Transverse colon (tissue), 4 donors: Measurements from ENCODE around the gene HHIP. TPM values are rescaled to one million over a fixed set of nuclear protein-coding genes. Genes with fewer than 3 reads are reported as not detected.

Experiments
- DNase-seq: peaks from one replicate; pipeline ENCODE4 v3.0.0-alpha.2; 2019
- H3K27ac ChIP-seq, 4 donors: fragments of 200-600 bp; sonication (generic); 2 replicates each; pipeline ENCODE4 v1.5.1; 2016 to 2018; ENCODE audit warnings: inconsistent platforms in 4 of 4
- H3K27me3 ChIP-seq: fragments of 200-600 bp; sonication (generic); 2 replicates; pipeline ENCODE4 v1.5.1; 2017; ENCODE audit warnings: inconsistent platforms
- H3K36me3 ChIP-seq, 4 donors: fragments of 200-600 bp; sonication (generic); 2 replicates each; pipeline ENCODE4 v1.5.1; 2017 to 2019; ENCODE audit warnings: inconsistent platforms in 4 of 4
- H3K4me1 ChIP-seq, 4 donors: fragments of 200-600 bp; sonication (generic); 2 replicates each; pipeline ENCODE4 v1.5.1; 2017 to 2020; ENCODE audit warnings: inconsistent platforms in 4 of 4
- H3K4me3 ChIP-seq, 4 donors: fragments of 200-600 bp; sonication (generic); 1 replicate in 1 of 4; 2 replicates in 3 of 4; pipeline versions ENCODE4 v1.5.1 to v1.6.1; 2017 to 2019; ENCODE audit warnings: inconsistent platforms in 4 of 4
- H3K9me3 ChIP-seq, 2 donors: fragments of 200-600 bp; sonication (generic); 2 replicates each; pipeline ENCODE4 v1.5.1; 2017 to 2019; ENCODE audit warnings: inconsistent platforms in 2 of 2
- CTCF ChIP-seq, 5 experiments: fragments of 200-600 bp in 3 of 5; fragments of 450-650 bp in 2 of 5; sonication (generic) in 3 of 5; IDR thresholded peaks; 1 replicate in 2 of 5; 2 replicates in 3 of 5; pipeline ENCODE4 v1.5.1; 2016 to 2017; ENCODE audit warnings: antibody characterized with exemption in 5 of 5, inconsistent platforms in 3 of 5, mild to moderate bottlenecking in 2 of 5, moderate library complexity in 1 of 5
- EP300 ChIP-seq: sonication (generic); formaldehyde crosslinking; IDR thresholded peaks from one replicate; pipeline ENCODE4 v1.6.1; 2017; ENCODE audit warnings: antibody characterized with exemption, low read depth
- POLR2A ChIP-seq: fragments of 450-650 bp; IDR thresholded peaks from one replicate; pipeline ENCODE4 v1.6.1; 2016; ENCODE audit warnings: antibody characterized with exemption, mild to moderate bottlenecking, moderate library complexity
- POLR2AphosphoS5 ChIP-seq, 3 donors: sonication (generic); formaldehyde crosslinking; IDR thresholded peaks; one replicate each; pipeline ENCODE4 v1.6.1; 2016; ENCODE audit warnings: antibody characterized with exemption in 3 of 3
- WGBS, 2 donors: methylation state at CpG; one replicate each; pipeline ENCODE4 v1.1.5; 2018; ENCODE audit warnings: low coverage in 1 of 2; 5-methylcytosine and 5-hydroxymethylcytosine counted together
- in situ Hi-C, 4 donors: fragments of 200-750 bp; cut with MboI; loops; one replicate each; pipeline versions ENCODE4 v1.15.0 to v1.15.1; 2017; ENCODE audit warnings: low sequenced_read_pairs in 3 of 4, low pct_ligation_motif_present in 1 of 4, low pct_unique_long_range_greater_than_20kb in 1 of 4
- intact Hi-C: fragments of 100-400 bp; cut with DNase I; formaldehyde crosslinking; loops from one replicate; pipeline ENCODE4 v1.15.1; 2023; ENCODE audit warnings: low total_unique reads
- total RNA-seq, 4 donors: library from RNA; depleted of rRNA; stranded (reverse); fragments of >200 nt; gene quantifications; one replicate each; pipeline ENCODE4 v1.1.0, GENCODE V29; 2016

The HHIP gene
- total RNA-seq, 4 donors from 2014 or later: 0.20 to 5.9 (median 3.3) TPM

DNA sequence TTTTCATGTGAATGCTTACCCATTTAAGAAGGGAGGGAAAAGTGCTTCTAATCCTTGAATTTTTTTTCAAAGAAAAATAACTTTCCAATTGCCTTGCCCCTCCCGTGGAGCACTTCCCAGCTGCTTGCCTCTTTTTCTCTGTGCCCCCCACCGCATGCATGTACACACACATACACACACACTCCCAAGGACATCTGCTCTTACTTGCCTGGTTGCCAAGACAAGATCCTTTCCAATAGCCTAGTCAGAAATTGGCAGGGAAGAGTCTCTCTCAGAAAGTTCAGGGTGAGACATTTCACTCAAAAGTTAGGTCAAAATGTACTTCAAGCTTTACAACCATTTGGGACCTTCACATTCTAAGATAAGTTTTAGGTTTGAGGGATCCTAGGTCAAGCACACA, 10.9 kb downstream of the HHIP start:
- no peaks in the 10 kb centered on the region for H3K9me3 ChIP-seq
- in situ Hi-C loops (no loop called here), intact Hi-C loops (no loop called here)
- TF ChIP-seq POLR2AphosphoS5 (IDR thresholded peaks at IDR 0.05) (no peak), POLR2A (no peak), EP300 (no peak), CTCF (IDR thresholded peaks at IDR 0.05) (no peak)
- no peak for DNase-seq
- WGBS, 2 donors: 40% methylated on average over 2 of the region's 2 CpGs; no CpG with 5 or more reads in 1 of the 2 donors
- no peak overlapping the region for H3K27ac ChIP-seq
- no peak overlapping the region for H3K4me3 ChIP-seq
- no peaks in the 10 kb centered on the region for H3K4me1 ChIP-seq
- H3K27me3 ChIP-seq: no peaks in the 10 kb centered on the region
- H3K36me3 ChIP-seq: no peaks in the 10 kb centered on the region

- TF ChIP-seq CTCF (IDR thresholded peaks at IDR 0.05) (no peak), POLR2AphosphoS5 (IDR thresholded peaks at IDR 0.05) (no peak), POLR2A (no peak), EP300 (no peak)
- no peak overlapping the region for H3K27ac ChIP-seq
- intact Hi-C loops (no loop called here), in situ Hi-C loops (no loop called here)
- H3K36me3 ChIP-seq: no peaks in the 10 kb centered on the region
- no peaks in the 10 kb centered on the region for H3K27me3 ChIP-seq
- H3K9me3 ChIP-seq: no peaks in the 10 kb centered on the region
- H3K4me3 ChIP-seq: no peak overlapping the region
- no peaks in the 10 kb centered on the region for H3K4me1 ChIP-seq
- DNase-seq: no peak
- 92 to 94% methylated on average over 6 to 8 of the region's 8 CpGs for WGBS, 2 donors
These were observed 12.1 kb downstream of the HHIP start for GRCh38 chr4:144658015-144658567.

DNA sequence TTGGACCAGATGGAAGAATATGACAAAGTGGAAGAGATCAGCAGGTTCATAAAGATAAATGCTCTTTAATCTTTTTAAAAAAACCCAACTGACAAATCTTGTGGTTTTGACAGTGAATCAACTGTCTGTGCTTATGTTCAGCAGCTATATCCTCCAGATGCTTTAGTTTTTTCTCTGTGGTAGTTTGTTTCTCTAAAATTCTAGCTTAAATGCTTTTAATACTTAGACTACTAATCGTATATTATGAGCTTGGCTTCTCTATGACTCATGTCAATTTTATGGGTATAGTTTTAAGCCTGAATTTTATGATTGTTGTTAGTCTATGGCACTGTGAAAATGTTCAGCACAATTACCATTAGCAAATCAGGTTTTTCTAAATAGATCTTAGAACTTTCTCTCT, 12.9 kb downstream of the HHIP start:
- no peak overlapping the region for H3K4me3 ChIP-seq
- H3K27ac ChIP-seq: no peak overlapping the region
- H3K9me3 ChIP-seq: no peaks in the 10 kb centered on the region
- no peaks in the 10 kb centered on the region for H3K36me3 ChIP-seq
- in situ Hi-C loops (no loop called here), intact Hi-C loops (no loop called here)
- no peaks in the 10 kb centered on the region for H3K4me1 ChIP-seq
- WGBS, 2 donors: 14 to 17% methylated on average over 1 of the region's 1 CpG
- no peak for DNase-seq
- no peaks in the 10 kb centered on the region for H3K27me3 ChIP-seq
- TF ChIP-seq CTCF (IDR thresholded peaks at IDR 0.05): no peak
- TF ChIP-seq EP300: no peak
- TF ChIP-seq POLR2A: no peak
- TF ChIP-seq POLR2AphosphoS5 (IDR thresholded peaks at IDR 0.05): no peak

GRCh38 chr4:144659447-144659846, 13.5 kb downstream of the HHIP start:
- Histone ChIP-seq H3K27me3 (no peaks in the 10 kb centered on the region), H3K4me1 (no peaks in the 10 kb centered on the region), H3K36me3 (no peaks in the 10 kb centered on the region), H3K4me3 (no peak overlapping the region), H3K27ac (no peak overlapping the region), H3K9me3 (no peaks in the 10 kb centered on the region)
- TF ChIP-seq EP300 (no peak), POLR2A (no peak), CTCF (IDR thresholded peaks at IDR 0.05) (no peak), POLR2AphosphoS5 (IDR thresholded peaks at IDR 0.05) (no peak)
- WGBS, 2 donors: 65 to 76% methylated on average over 5 of the region's 5 CpGs
- intact Hi-C loops: no loop called here
- in situ Hi-C loops: no loop called here
- no peak for DNase-seq
